Measurements from ENCODE around the gene RGS6.

Gene RGS6

GRCh38 chr14:72418806-72419205 is 486.6 kb downstream of the RGS6 start:
- H3K27ac ChIP-seq (ENCODE audit: low read depth, low read length): no peak overlapping the region
- H3K4me2 ChIP-seq (ENCODE audit: low read length): no peak overlapping the region
- H4K20me1 ChIP-seq (ENCODE audit: control insufficient read depth, insufficient read depth, low read depth, low read length): no peaks in the 10 kb centered on the region
- no peak overlapping the region for H3K4me3 ChIP-seq (ENCODE audit: low read length)
- H3K9me3 ChIP-seq (ENCODE audit: control insufficient read depth, insufficient read depth, low read length): no peaks in the 10 kb centered on the region
- H3K79me2 ChIP-seq (ENCODE audit: control insufficient read depth, low read length): no peaks in the 10 kb centered on the region
- TF ChIP-seq CTCF (IDR thresholded peaks at IDR 0.05; ENCODE audit: low read depth, low read length, poor library complexity, severe bottlenecking): no peak
- no peak for TF ChIP-seq EZH2phosphoT487 (IDR thresholded peaks at IDR 0.05; ENCODE audit: borderline replicate concordance, low read length)
- no peaks in the 10 kb centered on the region for H3K4me1 ChIP-seq (ENCODE audit: control insufficient read depth, low read length)
- no peaks in the 10 kb centered on the region for H3K9me2 ChIP-seq (replicated peaks; ENCODE audit: control insufficient read depth, low read length)
- H3K36me3 ChIP-seq (ENCODE audit: control insufficient read depth, low read length): no peaks in the 10 kb centered on the region
- no peaks in the 10 kb centered on the region for H3F3A ChIP-seq (ENCODE audit: control insufficient read depth, insufficient read depth)
- no peaks in the 10 kb centered on the region for H3K27me3 ChIP-seq (ENCODE audit: control insufficient read depth, low read length)

DNA sequence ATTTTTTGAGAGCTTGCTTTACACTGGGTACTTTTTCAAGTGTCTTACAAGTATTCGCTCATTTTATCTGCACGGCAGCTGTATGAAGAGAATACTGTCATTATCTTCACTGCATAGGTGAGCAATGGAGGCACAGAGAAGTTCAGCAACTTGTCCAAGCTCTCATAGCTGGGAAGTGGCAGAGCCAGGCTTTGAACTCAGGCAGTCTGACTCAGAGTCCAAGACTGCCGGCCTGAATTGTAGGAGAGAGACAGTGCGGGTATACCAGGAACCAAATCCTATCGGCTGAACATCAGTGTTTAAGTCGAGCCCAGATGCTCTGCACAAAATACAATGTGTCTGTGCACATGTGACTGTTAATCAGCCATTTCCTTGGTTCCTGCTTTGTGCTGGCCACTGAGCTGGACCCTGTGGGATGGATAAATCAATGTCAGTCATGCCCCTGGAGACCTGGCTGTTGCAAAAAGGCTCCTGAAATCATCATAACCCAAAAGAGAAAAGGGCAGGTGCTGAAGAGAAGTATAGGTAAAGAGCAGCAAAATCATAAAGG is 487.1 kb downstream of the RGS6 start:
- Histone ChIP-seq H3K4me3 (ENCODE audit: low read length) (no peak overlapping the region), H3K4me1 (ENCODE audit: control insufficient read depth, low read length) (no peaks in the 10 kb centered on the region), H3K27ac (ENCODE audit: low read depth, low read length) (no peak overlapping the region), H3K4me2 (ENCODE audit: low read length) (no peak overlapping the region), H3K79me2 (ENCODE audit: control insufficient read depth, low read length) (no peaks in the 10 kb centered on the region), H3K36me3 (ENCODE audit: control insufficient read depth, low read length) (no peaks in the 10 kb centered on the region), H3F3A (ENCODE audit: control insufficient read depth, insufficient read depth) (no peaks in the 10 kb centered on the region), H3K9me2 (replicated peaks; ENCODE audit: control insufficient read depth, low read length) (no peaks in the 10 kb centered on the region), H3K27me3 (ENCODE audit: control insufficient read depth, low read length) (no peaks in the 10 kb centered on the region), H3K9me3 (ENCODE audit: control insufficient read depth, insufficient read depth, low read length) (no peaks in the 10 kb centered on the region), H4K20me1 (ENCODE audit: control insufficient read depth, insufficient read depth, low read depth, low read length) (no peaks in the 10 kb centered on the region)
- TF ChIP-seq CTCF (IDR thresholded peaks at IDR 0.05; ENCODE audit: low read depth, low read length, poor library complexity, severe bottlenecking): no peak
- no peak for TF ChIP-seq EZH2phosphoT487 (IDR thresholded peaks at IDR 0.05; ENCODE audit: borderline replicate concordance, low read length)

GRCh38 chr14:72420749-72421474 is 488.7 kb downstream of the RGS6 start:
- H3F3A ChIP-seq (ENCODE audit: control insufficient read depth, insufficient read depth): no peaks in the 10 kb centered on the region
- no peaks in the 10 kb centered on the region for H3K36me3 ChIP-seq (ENCODE audit: control insufficient read depth, low read length)
- H4K20me1 ChIP-seq (ENCODE audit: control insufficient read depth, insufficient read depth, low read depth, low read length): no peaks in the 10 kb centered on the region
- no peak overlapping the region for H3K4me2 ChIP-seq (ENCODE audit: low read length)
- TF ChIP-seq CTCF (IDR thresholded peaks at IDR 0.05; ENCODE audit: low read depth, low read length, poor library complexity, severe bottlenecking) (peak; percentile 89), EZH2phosphoT487 (IDR thresholded peaks at IDR 0.05; ENCODE audit: borderline replicate concordance, low read length) (no peak)
- H3K4me3 ChIP-seq (ENCODE audit: low read length): no peak overlapping the region
- no peaks in the 10 kb centered on the region for H3K79me2 ChIP-seq (ENCODE audit: control insufficient read depth, low read length)
- no peaks in the 10 kb centered on the region for H3K4me1 ChIP-seq (ENCODE audit: control insufficient read depth, low read length)
- H3K9me3 ChIP-seq (ENCODE audit: control insufficient read depth, insufficient read depth, low read length): no peaks in the 10 kb centered on the region
- no peaks in the 10 kb centered on the region for H3K9me2 ChIP-seq (replicated peaks; ENCODE audit: control insufficient read depth, low read length)
- H3K27ac ChIP-seq (ENCODE audit: low read depth, low read length): no peak overlapping the region
- no peaks in the 10 kb centered on the region for H3K27me3 ChIP-seq (ENCODE audit: control insufficient read depth, low read length)

Measured in DOHH2 (cell line).